Central memory CD8-positive, alpha-beta T cell (primary cell): ENCODE data around the gene EXOG.
"Not testable (repeated sequence)": the region's sequence is repeated elsewhere in the genome, so short reads cannot be mapped to it uniquely, and the experiment has no call there.

Source experiments
- ATAC-seq: fragments of 150-1000 bp; cut with Tn5 transposase; replicated peaks from 2 replicates; pipeline ENCODE4 v1.10.0; 2022; ENCODE audit warnings: mild to moderate bottlenecking, moderate FRiP score, moderate number of reproducible peaks; ENCODE audit not compliant: poor library complexity, severe bottlenecking; ENCODE audit errors: extremely low read depth
- DNase-seq, 2 donors: peaks; one replicate each; pipeline ENCODE4 v3.0.0; 2021; ENCODE audit warnings: low spot score in 2 of 2
- H3K27ac Mint-ChIP-seq: one replicate; pipeline ENCODE4 v1.8.0; 2022; ENCODE audit warnings: low read depth, mild to moderate bottlenecking, moderate library complexity, mixed read lengths
- H3K27me3 Mint-ChIP-seq: one replicate; pipeline ENCODE4 v1.8.0; 2022; ENCODE audit warnings: mixed read lengths
- H3K36me3 Mint-ChIP-seq: one replicate; pipeline ENCODE4 v1.8.0; 2022; ENCODE audit warnings: mild to moderate bottlenecking, moderate library complexity, mixed read lengths; ENCODE audit not compliant: insufficient read depth
- H3K4me1 Mint-ChIP-seq: one replicate; pipeline ENCODE4 v1.8.0; 2022; ENCODE audit warnings: mixed read lengths
- H3K4me3 Mint-ChIP-seq: one replicate; pipeline ENCODE4 v1.8.0; 2022; ENCODE audit warnings: mild to moderate bottlenecking, moderate library complexity, mixed read lengths
- H3K9me3 Mint-ChIP-seq: one replicate; pipeline ENCODE4 v1.8.0; 2022; ENCODE audit warnings: mixed read lengths

EXOG gene

GRCh38 chr3:38565339-38566214 lies 69.4 kb downstream of the EXOG start:
- H3K4me1 Mint-ChIP-seq = no peaks in the 10 kb centered on the region
- H3K27ac Mint-ChIP-seq = no peak overlapping the region
- H3K9me3 Mint-ChIP-seq = no peaks in the 10 kb centered on the region
- no peaks in the 10 kb centered on the region for H3K36me3 Mint-ChIP-seq
- peaks cover 13% of the 10 kb centered on the region for H3K27me3 Mint-ChIP-seq
- H3K4me3 Mint-ChIP-seq = no peak overlapping the region
- ATAC-seq (no peak), DNase-seq (no peak)

- Mint-ChIP-seq H3K27me3 (peaks cover 13% of the 10 kb centered on the region), H3K4me3 (no peak overlapping the region), H3K9me3 (no peaks in the 10 kb centered on the region), H3K4me1 (no peaks in the 10 kb centered on the region), H3K27ac (no peak overlapping the region), H3K36me3 (no peaks in the 10 kb centered on the region)
- no peak for DNase-seq
- no peak for ATAC-seq
Measured at GRCh38 chr3:38566215-38566528, 70.0 kb downstream of the EXOG start.

GRCh38 chr3:38566794-38567193 lies 70.7 kb downstream of the EXOG start:
- not testable (repeated sequence) for H3K9me3 Mint-ChIP-seq, DNase-seq, H3K4me3 Mint-ChIP-seq, ATAC-seq, H3K4me1 Mint-ChIP-seq, H3K27ac Mint-ChIP-seq, H3K36me3 Mint-ChIP-seq
- H3K27me3 Mint-ChIP-seq = peaks cover 13% of the 10 kb centered on the region

- ATAC-seq (no peak), DNase-seq (no peak)
- H3K27ac Mint-ChIP-seq = no peak overlapping the region
- peaks cover 13% of the 10 kb centered on the region for H3K27me3 Mint-ChIP-seq
- no peaks in the 10 kb centered on the region for H3K4me1 Mint-ChIP-seq
- H3K4me3 Mint-ChIP-seq = no peak overlapping the region
- H3K9me3 Mint-ChIP-seq = no peaks in the 10 kb centered on the region
- no peaks in the 10 kb centered on the region for H3K36me3 Mint-ChIP-seq
Measured at GRCh38 chr3:38567498-38567897, 71.4 kb downstream of the EXOG start.

GRCh38 chr3:38573111-38573510 lies 77.0 kb downstream of the EXOG start:
- H3K4me1 Mint-ChIP-seq = no peaks in the 10 kb centered on the region
- H3K27ac Mint-ChIP-seq = no peak overlapping the region
- DNase-seq (no peak), ATAC-seq (no peak)
- no peaks in the 10 kb centered on the region for H3K9me3 Mint-ChIP-seq
- H3K27me3 Mint-ChIP-seq = peaks cover 10% of the 10 kb centered on the region
- no peak overlapping the region for H3K4me3 Mint-ChIP-seq
- peaks cover 2% of the 10 kb centered on the region for H3K36me3 Mint-ChIP-seq

GRCh38 chr3:38573556-38573955 lies 77.4 kb downstream of the EXOG start:
- ATAC-seq = no peak
- H3K27me3 Mint-ChIP-seq = peaks cover 14% of the 10 kb centered on the region
- H3K4me3 Mint-ChIP-seq = no peak overlapping the region
- no peaks in the 10 kb centered on the region for H3K9me3 Mint-ChIP-seq
- H3K27ac Mint-ChIP-seq = no peak overlapping the region
- H3K4me1 Mint-ChIP-seq = no peaks in the 10 kb centered on the region
- DNase-seq = peak in 1 of 2 donors; percentile 5
- peaks cover 2% of the 10 kb centered on the region for H3K36me3 Mint-ChIP-seq

GRCh38 chr3:38574411-38575278 lies 78.5 kb downstream of the EXOG start:
- Mint-ChIP-seq H3K27me3 (peaks cover 14% of the 10 kb centered on the region), H3K27ac (no peak overlapping the region), H3K36me3 (peaks cover 2% of the 10 kb centered on the region), H3K4me1 (no peaks in the 10 kb centered on the region), H3K4me3 (no peak overlapping the region), H3K9me3 (no peaks in the 10 kb centered on the region)
- DNase-seq (peak in 1 of 2 donors; percentile 4), ATAC-seq (no peak)

GRCh38 chr3:38575279-38575843 lies 79.2 kb downstream of the EXOG start:
- ATAC-seq (no peak), DNase-seq (peak in 1 of 2 donors; percentile 4)
- peaks cover 14% of the 10 kb centered on the region for H3K27me3 Mint-ChIP-seq
- H3K36me3 Mint-ChIP-seq = peaks cover 2% of the 10 kb centered on the region
- no peaks in the 10 kb centered on the region for H3K9me3 Mint-ChIP-seq
- no peak overlapping the region for H3K4me3 Mint-ChIP-seq
- no peaks in the 10 kb centered on the region for H3K4me1 Mint-ChIP-seq
- no peak overlapping the region for H3K27ac Mint-ChIP-seq
